A549 treated with Mapracorat at 1 μM for 4 hours (cell line): ENCODE results near the gene GJC2. TPM values are rescaled to one million over a fixed set of nuclear protein-coding genes. Genes with fewer than 3 reads are reported as not detected.

Experiments used
- total RNA-seq: library from RNA; stranded (reverse); fragments of 200-300 nt; extraction: Qiagen RNA extraction; gene quantifications from 5 replicates; pipeline ENCODE4 v1.2.3, GENCODE V29; 2022

Gene GJC2
- 0.09 to 0.58 TPM (median 0.41 TPM) in 5 replicates for total RNA-seq

GRCh38 chr1:228149406-228150119, at the start of gene GJC2:
TSS of gene GJC2 (plus strand) at chr1:228149930. CDS start at chr1:228157759, 7,829 bp downstream.

GRCh38 chr1:228102791-228103620, 46.7 kb upstream of the GJC2 start, which contains the start of gene C1orf35:
TSS of gene C1orf35 (minus strand) at chr1:228103325. CDS start at chr1:228103227, 98 bp downstream.

GRCh38 chr1:228109073-228109961, 40.4 kb upstream of the GJC2 start, which contains the start of gene MRPL55:
TSS of gene MRPL55 (minus strand) at chr1:228109299. CDS start at chr1:228108260, 1,039 bp downstream.

GRCh38 chr1:228139931-228140723, 9.6 kb upstream of the GJC2 start, which contains the start of gene GUK1:
TSS of gene GUK1 (plus strand) at chr1:228140279. CDS start at chr1:228140303, 24 bp downstream.

GRCh38 chr1:228165372-228166169, 15.8 kb downstream of the GJC2 start, which contains the start of gene IBA57:
TSS of gene IBA57 (plus strand) at chr1:228165804. CDS start at chr1:228165817, 13 bp downstream.

GRCh38 chr1:228207851-228208821, 58.4 kb downstream of the GJC2 start, which contains the start of gene OBSCN:
TSS of gene OBSCN (plus strand) at chr1:228208044. CDS start at chr1:228211784, 3,740 bp downstream.

Other genes with a start within 250 kb of the GJC2 start
- gene WNT9A, start 202.0 kb upstream of the GJC2 start, total RNA-seq = 6.8 to 10.2 TPM (median 7.9 TPM) in 5 replicates
- gene WNT3A, start 142.9 kb upstream of the GJC2 start, total RNA-seq = 0.04 to 0.06 TPM in 2 of 5 replicates, not detected in the others
- gene ARF1, start 67.2 kb upstream of the GJC2 start, total RNA-seq = 374 to 460 TPM (median 440 TPM) in 5 replicates
- gene C1orf35, start 46.6 kb upstream of the GJC2 start, total RNA-seq = 29.4 to 41.3 TPM (median 39.2 TPM) in 5 replicates
- 76.4 to 92.1 TPM (median 83.8 TPM) in 5 replicates for gene MRPL55, start 40.6 kb upstream of the GJC2 start, total RNA-seq
- 116 to 157 TPM (median 153 TPM) in 5 replicates for gene GUK1, start 9.7 kb upstream of the GJC2 start, total RNA-seq
- 4.1 to 6.6 TPM (median 5.9 TPM) in 5 replicates for gene IBA57, start 15.9 kb downstream of the GJC2 start, total RNA-seq
- gene OBSCN, start 58.1 kb downstream of the GJC2 start, total RNA-seq = 4.5 to 5.5 TPM (median 4.9 TPM) in 5 replicates